K562 (cell line): ENCODE data around the gene GDF11. TPM values are rescaled to one million over a fixed set of nuclear protein-coding genes. Genes with fewer than 3 reads are reported as not detected.

Experiments used
- ATAC-seq: fragments of 200-7000 bp; cut with Tn5 transposase; 3 replicates; pipeline ENCODE4 v1.9.1; 2020; ENCODE audit warnings: moderate library complexity
- BruUV-seq: library from RNA; stranded (reverse); fragments of 400-500 nt; replicated peaks from 2 replicates; lab custom pipeline; 2021; lab: Mats Ljungman, UMichigan
- CTCF ChIA-PET: fragments of 300-600 bp; formaldehyde crosslinking; extraction: SDS; loops from one replicate; lab custom pipeline; 2021; ENCODE audit warnings: low intra/inter-chr PET ratio; lab: Yijun Ruan, JAX
- POLR2A ChIA-PET: fragments of 300-600, 350-650 bp; sonication (Branson Sonifier 250); formaldehyde crosslinking; extraction: SDS; loops from one replicate; lab custom pipeline; 2021; ENCODE audit warnings: antibody characterized with exemption, inconsistent platforms; lab: Yijun Ruan, JAX
- DNase-seq, 4 experiments: peaks; one replicate each; pipeline versions ENCODE4 v3.0.0 to v3.0.0-alpha.2; 2011 to 2018; ENCODE audit warnings: low spot score in 3 of 4, mixed read lengths in 3 of 4; ENCODE audit errors: extremely low read depth in 1 of 4
- FAIRE-seq: peaks from 2 replicates; lab custom pipeline; 2011; peaks lifted over from hg19 to GRCh38; lab: Jason Lieb, UNC
- H2AFZ ChIP-seq: 2 replicates; pipeline ENCODE4 v1.6.0; 2011; ENCODE audit warnings: low read depth, low read length, control low read depth, inconsistent platforms
- H3K27ac ChIP-seq: fragments of 200-600 bp; 3 replicates; pipeline ENCODE4 v1.8.0; 2011; ENCODE audit warnings: low read depth, mild to moderate bottlenecking, control low read depth, inconsistent platforms, low read length, moderate library complexity, mixed read lengths; ENCODE audit errors: extremely low read depth
- H3K27me3 ChIP-seq, 2 experiments: fragments of 300-600 bp in 1 of 2; 2 replicates in 1 of 2; 3 replicates in 1 of 2; pipeline versions ENCODE4 v1.6.0 to v1.8.0; 2011; ENCODE audit warnings: inconsistent platforms in 2 of 2, low read length in 2 of 2, mild to moderate bottlenecking in 1 of 2, mixed read lengths in 1 of 2, moderate library complexity in 1 of 2; ENCODE audit not compliant: control insufficient read depth in 2 of 2, insufficient read depth in 2 of 2
- H3K36me3 ChIP-seq: fragments of 300-600 bp; 3 replicates; pipeline ENCODE4 v1.8.0; 2011; ENCODE audit warnings: mild to moderate bottlenecking, low read length, inconsistent platforms; ENCODE audit not compliant: control insufficient read depth, insufficient read depth
- H3K4me1 ChIP-seq, 2 experiments: fragments of 200-600 bp in 1 of 2; replicated peaks in 1 of 2; 2 replicates in 1 of 2; 3 replicates in 1 of 2; pipeline versions ENCODE4 v1.5.1 to v1.8.0; 2011; ENCODE audit warnings: inconsistent platforms in 2 of 2, low read length in 2 of 2, mild to moderate bottlenecking in 1 of 2, mixed read lengths in 1 of 2, moderate library complexity in 1 of 2; ENCODE audit not compliant: control insufficient read depth in 2 of 2, insufficient read depth in 2 of 2
- H3K4me2 ChIP-seq: 2 replicates; pipeline ENCODE4 v1.6.1; 2011; ENCODE audit warnings: low read length, control low read depth, inconsistent platforms, mixed read lengths; ENCODE audit not compliant: insufficient read depth
- H3K4me3 ChIP-seq: fragments of 200-600 bp; sonication (generic), shearing (Covaris generic); 2 replicates; pipeline ENCODE4 v1.5.1; 2016; ENCODE audit warnings: control low read depth, inconsistent platforms
- H3K79me2 ChIP-seq: fragments of 200-600 bp; 3 replicates; pipeline ENCODE4 v1.8.0; 2011; ENCODE audit warnings: low read length, inconsistent platforms; ENCODE audit not compliant: control insufficient read depth, insufficient read depth
- H3K9ac ChIP-seq, 2 experiments: 2 replicates each; pipeline versions ENCODE4 v1.6.0 to v1.6.1; 2011; ENCODE audit warnings: low read depth in 2 of 2, low read length in 2 of 2, control low read depth in 1 of 2, inconsistent platforms in 1 of 2, mild to moderate bottlenecking in 1 of 2, mixed read lengths in 1 of 2; ENCODE audit not compliant: insufficient read depth in 1 of 2
- H3K9me1 ChIP-seq: one replicate; pipeline ENCODE4 v1.6.0; 2011; ENCODE audit warnings: inconsistent platforms, mild to moderate bottlenecking, low read length, moderate library complexity; ENCODE audit not compliant: control insufficient read depth, insufficient read depth
- H3K9me3 ChIP-seq: replicated peaks from 2 replicates; pipeline ENCODE4 v1.5.1; 2011; ENCODE audit warnings: low read depth, low read length, inconsistent platforms; ENCODE audit not compliant: control insufficient read depth, insufficient read depth
- H4K20me1 ChIP-seq: replicated peaks from 2 replicates; pipeline ENCODE4 v1.6.1; 2011; ENCODE audit warnings: low read length, inconsistent platforms, mixed read lengths; ENCODE audit not compliant: control insufficient read depth, insufficient read depth
- MCM5 ChIP-seq: fragments of 450-650 bp; IDR thresholded peaks from 2 replicates; pipeline ENCODE4 v1.6.1; 2016; ENCODE audit warnings: low read depth
- NFYB ChIP-seq: IDR thresholded peaks from 2 replicates; pipeline ENCODE4 v1.6.1; 2011; ENCODE audit warnings: mild to moderate bottlenecking, moderate library complexity; ENCODE audit not compliant: insufficient read length; ENCODE audit errors: extremely low read depth
- PHTF2 ChIP-seq: fragments of 250-450 bp; sonication (Bioruptor Pico); IDR thresholded peaks from 2 replicates; pipeline ENCODE4 v1.5.0; 2021; ENCODE audit warnings: mild to moderate bottlenecking
- POLR2H ChIP-seq: IDR thresholded peaks from 2 replicates; pipeline ENCODE4 v1.6.1; 2016; ENCODE audit warnings: missing genetic modification characterization, low read depth, mild to moderate bottlenecking, control low read depth, missing compliant biosample characterization, moderate library complexity
- PTRF ChIP-seq: fragments of 450-650 bp; IDR thresholded peaks from 2 replicates; pipeline ENCODE4 v1.6.1; 2016; ENCODE audit warnings: mild to moderate bottlenecking, missing genetic modification characterization, missing compliant biosample characterization
- SIN3B ChIP-seq: fragments of 450-650 bp; IDR thresholded peaks from 2 replicates; pipeline ENCODE4 v1.6.1; 2017; ENCODE audit warnings: low read depth, mild to moderate bottlenecking, moderate library complexity
- SOX6 ChIP-seq: fragments of 450-650 bp; IDR thresholded peaks from 2 replicates; pipeline ENCODE4 v1.6.1; 2014; ENCODE audit warnings: mild to moderate bottlenecking
- ZNF217 ChIP-seq: sonication (generic); formaldehyde crosslinking; IDR thresholded peaks from 2 replicates; pipeline ENCODE4 v1.8.0; 2022; ENCODE audit warnings: mild to moderate bottlenecking, missing genetic modification reagents
- ZNF408 ChIP-seq: fragments of 250-450 bp; sonication (Bioruptor Pico); IDR thresholded peaks from 2 replicates; pipeline ENCODE4 v1.4.0; 2020; ENCODE audit warnings: low read depth, mild to moderate bottlenecking, moderate library complexity
- ZNF695 ChIP-seq: fragments of 450-650 bp; formaldehyde crosslinking; IDR thresholded peaks from 2 replicates; pipeline ENCODE4 v1.4.0; 2020; ENCODE audit warnings: mild to moderate bottlenecking, moderate library complexity
- ZNF79 ChIP-seq: fragments of 250-450 bp; sonication (Bioruptor Pico); IDR thresholded peaks from 2 replicates; pipeline ENCODE4 v1.4.0; 2020; ENCODE audit warnings: low read depth, mild to moderate bottlenecking, moderate library complexity
- WGBS: fragments of 100-300 bp; shearing (Covaris generic); methylation state at CpG from one replicate; pipeline ENCODE4 v1.1.6; 2016; ENCODE audit warnings: low coverage, mixed read lengths; ENCODE audit not compliant: insufficient coverage; ENCODE audit errors: missing lambda C conversion rate; 5-methylcytosine and 5-hydroxymethylcytosine counted together
- in situ Hi-C: fragments of 300-500 bp; cut with MboI; formaldehyde crosslinking; loops from 4 replicates; pipeline ENCODE4 v1.15.0; 2018; ENCODE audit warnings: inconsistent platforms, mixed read lengths
- intact Hi-C: fragments of 100-400 bp; cut with micrococcal nuclease; formaldehyde crosslinking; loops from 2 replicates; pipeline ENCODE4 v1.14.2; 2022
- polyA plus RNA-seq, 8 experiments: library from polyadenylated mRNA; depleted of rRNA in 4 of 8; stranded (reverse) in 5 of 8; unstranded in 3 of 8; fragments of >200 nt; fragmentation: Nextera tagmentation in 2 of 8; fragmentation: Illumina TruSeq in 1 of 8; extraction: Ambion mirVana in 2 of 8; extraction: Trizol in 1 of 8; gene quantifications; 2 replicates each; pipeline versions ENCODE4 v1.2.1 to v1.2.3, GENCODE V29; 2011 to 2014; ENCODE audit warnings: inconsistent platforms in 1 of 8, missing spikeins in 1 of 8
- total RNA-seq, 7 experiments: library from RNA; depleted of rRNA in 6 of 7; stranded (reverse); fragments of >200 nt in 6 of 7; fragmentation: Illumina TruSeq in 2 of 7; extraction: Trizol in 2 of 7; gene quantifications; 2 replicates each; pipeline versions ENCODE4 v1.2.1 to v1.2.3, GENCODE V29; 2011 to 2021; ENCODE audit warnings: low replicate concordance in 1 of 7

Gene GDF11
- total and polyA plus RNA-seq, 9 of the 15 experiments (the other 6 are each of a cell fraction or from before 2014, with no cell fraction given): 1.4 to 15.7 (median 4.8) TPM

DNA sequence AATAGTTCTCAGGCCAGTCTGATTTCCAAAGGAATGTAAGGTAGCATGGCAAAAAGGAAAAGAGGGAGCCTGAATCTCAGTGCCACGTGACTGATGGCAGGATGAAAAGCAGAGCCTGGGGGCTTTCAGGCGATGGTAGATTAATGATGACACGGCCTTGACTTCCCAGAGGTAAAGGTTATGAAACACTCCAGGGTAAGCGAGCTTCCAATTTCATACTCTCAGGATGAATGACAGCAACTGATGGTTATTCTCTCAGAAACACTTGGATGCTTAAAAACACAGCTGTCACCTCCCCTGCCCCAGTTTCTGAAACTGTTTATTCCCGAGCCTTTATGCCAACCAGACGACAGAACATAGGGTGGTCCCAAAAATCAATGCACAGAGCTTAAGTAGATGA is 28.8 kb downstream of the GDF11 start:
- H3K27me3 ChIP-seq: no peaks in the 10 kb centered on the region
- ATAC-seq (no peak), DNase-seq (no peak), FAIRE-seq (no peak)
- ChIA-PET POLR2A (interaction anchor here (0.7 to 1.8 kb wide), 6 partner anchors 9 to 156 kb away, joined by 3 to 8 read pairs (median 5); partner anchors contain the start of gene PYM1), CTCF (no interaction called here)
- TF ChIP-seq SIN3B (no peak), ZNF217 (CRISPR knock-in tag) (no peak), PHTF2 (no peak), SOX6 (no peak), ZNF408 (no peak), ZNF695 (CRISPR knock-in tag) (no peak), POLR2H (tag) (no peak), MCM5 (no peak), PTRF (tag) (no peak), NFYB (no peak), ZNF79 (CRISPR knock-in tag) (no peak)
- H2AFZ ChIP-seq: no peak overlapping the region
- H3K4me1 ChIP-seq: no peaks in the 10 kb centered on the region
- no peaks in the 10 kb centered on the region for H4K20me1 ChIP-seq
- H3K36me3 ChIP-seq: peaks cover 68% of the 10 kb centered on the region
- H3K9me1 ChIP-seq: peaks cover 4% of the 10 kb centered on the region
- in situ Hi-C loops: no loop called here
- intact Hi-C loops: no loop called here
- no peak overlapping the region for H3K4me2 ChIP-seq
- H3K79me2 ChIP-seq: peaks cover 16% of the 10 kb centered on the region
- H3K9me3 ChIP-seq: no peaks in the 10 kb centered on the region
- 91% methylated on average over 6 of the region's 6 CpGs for WGBS
- no TSS peak for BruUV-seq
- H3K27ac ChIP-seq: no peak overlapping the region
- no peak overlapping the region for H3K4me3 ChIP-seq
- no peak overlapping the region for H3K9ac ChIP-seq
